CD4-positive, alpha-beta T cell (primary cell): ENCODE data around the gene BTBD9. TPM values are rescaled to one million over a fixed set of nuclear protein-coding genes. Genes with fewer than 3 reads are reported as not detected.

ENCODE experiments used
- ATAC-seq: fragments of 200-7000 bp; cut with Tn5 transposase; one replicate; pipeline ENCODE4 v1.10.0; 2022; ENCODE audit warnings: mild to moderate bottlenecking; ENCODE audit not compliant: poor library complexity
- CTCF ChIA-PET: fragments of 350-600 bp; sonication (Branson Sonifier 250); formaldehyde crosslinking; loops from one replicate; lab custom pipeline; 2021; ENCODE audit warnings: antibody characterized with exemption, inconsistent platforms; lab: Charles Lee
- POLR2A ChIA-PET: fragments of 350-600 bp; sonication (Branson Sonifier 250); formaldehyde crosslinking; loops from one replicate; lab custom pipeline; 2021; ENCODE audit warnings: antibody characterized with exemption, inconsistent platforms; lab: Charles Lee
- DNase-seq, 14 experiments: peaks; one replicate each; pipeline ENCODE4 v3.0.0-alpha.2; 2013 to 2020; ENCODE audit warnings: mixed read lengths in 2 of 14
- H3K27ac ChIP-seq, 2 donors: one replicate each; pipeline versions ENCODE4 v1.5.1 to v1.7.0; 2013; ENCODE audit warnings: low read length in 2 of 2, low read depth in 1 of 2, mild to moderate bottlenecking in 1 of 2
- H3K27me3 ChIP-seq, 2 experiments: 1 replicate in 1 of 2; 2 replicates in 1 of 2; pipeline versions ENCODE4 v1.6.1 to v1.7.0; 2013; ENCODE audit warnings: low read length in 2 of 2, control low read depth in 1 of 2, mild to moderate bottlenecking in 1 of 2, moderate library complexity in 1 of 2; ENCODE audit not compliant: insufficient read depth in 2 of 2, control insufficient read depth in 1 of 2
- H3K36me3 ChIP-seq: one replicate; pipeline ENCODE4 v1.6.1; 2013; ENCODE audit warnings: low read length, control low read depth; ENCODE audit not compliant: insufficient read depth
- H3K4me1 ChIP-seq: one replicate; pipeline ENCODE4 v1.6.1; 2013; ENCODE audit warnings: low read length, control low read depth; ENCODE audit not compliant: insufficient read depth
- H3K4me3 ChIP-seq: one replicate; pipeline ENCODE4 v1.5.1; 2013; ENCODE audit warnings: mild to moderate bottlenecking, low read length, moderate library complexity
- H3K9me3 ChIP-seq, 2 experiments: 1 replicate in 1 of 2; 2 replicates in 1 of 2; pipeline versions ENCODE4 v1.6.1 to v1.7.0; 2013; ENCODE audit warnings: low read length in 2 of 2, mild to moderate bottlenecking in 2 of 2, control low read depth in 1 of 2, moderate library complexity in 1 of 2; ENCODE audit not compliant: control insufficient read depth in 1 of 2, insufficient read depth in 1 of 2
- H3K27ac Mint-ChIP-seq: one replicate; pipeline ENCODE4 v1.8.0; 2020; ENCODE audit warnings: mixed read lengths
- H3K27me3 Mint-ChIP-seq: one replicate; pipeline ENCODE4 v1.8.0; 2021; ENCODE audit warnings: mixed read lengths
- H3K36me3 Mint-ChIP-seq: one replicate; pipeline ENCODE4 v1.8.0; 2021; ENCODE audit warnings: low read depth, mixed read lengths
- H3K4me1 Mint-ChIP-seq: one replicate; pipeline ENCODE4 v1.8.0; 2021; ENCODE audit warnings: low read depth, mixed read lengths
- H3K4me3 Mint-ChIP-seq: one replicate; pipeline ENCODE4 v1.8.0; 2020; ENCODE audit warnings: mild to moderate bottlenecking, mixed read lengths
- H3K9me3 Mint-ChIP-seq: one replicate; pipeline ENCODE4 v1.8.0; 2020; ENCODE audit warnings: mixed read lengths
- intact Hi-C, 2 experiments: fragments of 100-400 bp; cut with DNase I in 1 of 2; cut with micrococcal nuclease in 1 of 2; formaldehyde crosslinking; loops; one replicate each; pipeline versions ENCODE4 v1.15.1 to v1.9.0; 2023 to 2025; cut with DNase I, micrococcal nuclease
- total RNA-seq, 174 experiments: library from RNA in 2 of 174; stranded (reverse) in 2 of 174; gene quantifications; one replicate each; pipeline ENCODE4 v1.2.3 and lab custom pipeline; 2021 to 2026
- TF ChIP-seq, protein P1 (sequence below): fragments of 200-600 bp; IDR thresholded peaks from one replicate; pipeline ENCODE4 v1.8.0; 2022; ENCODE audit warnings: antibody characterized with exemption, mild to moderate bottlenecking

BTBD9 gene
- total RNA-seq, 2 experiments from 2014 or later: 58.7 to 59.3 TPM

DNA sequence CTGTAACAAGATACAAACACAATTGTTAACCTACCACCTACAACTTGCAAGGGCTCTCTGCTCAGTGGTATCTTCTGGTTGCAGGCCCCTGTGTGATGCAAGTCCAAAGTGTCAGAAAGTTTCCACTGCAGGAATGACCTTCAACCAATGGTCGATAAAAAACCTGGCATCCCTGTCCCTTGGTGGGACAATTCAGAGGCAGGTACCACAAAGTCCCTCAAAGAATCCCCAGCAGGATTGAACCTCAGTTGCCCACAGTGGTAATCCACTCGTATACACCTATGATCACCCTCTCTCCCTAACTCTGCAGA is 47.3 kb upstream of the BTBD9 start:
- no peak for ATAC-seq
- no peaks in the 10 kb centered on the region for H3K27me3 Mint-ChIP-seq
- CTCF ChIA-PET: no interaction called here
- H3K4me1 Mint-ChIP-seq: peaks cover 19% of the 10 kb centered on the region
- no peaks in the 10 kb centered on the region for H3K9me3 Mint-ChIP-seq
- peaks cover 32% of the 10 kb centered on the region for H3K36me3 Mint-ChIP-seq
- intact Hi-C loops: no loop called here
- no peak for DNase-seq
- H3K4me1 ChIP-seq: no peaks in the 10 kb centered on the region
- H3K4me3 Mint-ChIP-seq: no peak overlapping the region
- H3K27ac ChIP-seq: no peak overlapping the region
- POLR2A ChIA-PET: no interaction called here
- TF ChIP-seq, protein P1, sequence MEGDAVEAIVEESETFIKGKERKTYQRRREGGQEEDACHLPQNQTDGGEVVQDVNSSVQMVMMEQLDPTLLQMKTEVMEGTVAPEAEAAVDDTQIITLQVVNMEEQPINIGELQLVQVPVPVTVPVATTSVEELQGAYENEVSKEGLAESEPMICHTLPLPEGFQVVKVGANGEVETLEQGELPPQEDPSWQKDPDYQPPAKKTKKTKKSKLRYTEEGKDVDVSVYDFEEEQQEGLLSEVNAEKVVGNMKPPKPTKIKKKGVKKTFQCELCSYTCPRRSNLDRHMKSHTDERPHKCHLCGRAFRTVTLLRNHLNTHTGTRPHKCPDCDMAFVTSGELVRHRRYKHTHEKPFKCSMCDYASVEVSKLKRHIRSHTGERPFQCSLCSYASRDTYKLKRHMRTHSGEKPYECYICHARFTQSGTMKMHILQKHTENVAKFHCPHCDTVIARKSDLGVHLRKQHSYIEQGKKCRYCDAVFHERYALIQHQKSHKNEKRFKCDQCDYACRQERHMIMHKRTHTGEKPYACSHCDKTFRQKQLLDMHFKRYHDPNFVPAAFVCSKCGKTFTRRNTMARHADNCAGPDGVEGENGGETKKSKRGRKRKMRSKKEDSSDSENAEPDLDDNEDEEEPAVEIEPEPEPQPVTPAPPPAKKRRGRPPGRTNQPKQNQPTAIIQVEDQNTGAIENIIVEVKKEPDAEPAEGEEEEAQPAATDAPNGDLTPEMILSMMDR: no peak
- peaks cover 13% of the 10 kb centered on the region for H3K36me3 ChIP-seq
- no peak overlapping the region for H3K27ac Mint-ChIP-seq
- no peaks in the 10 kb centered on the region for H3K9me3 ChIP-seq
- H3K4me3 ChIP-seq: no peak overlapping the region
- no peaks in the 10 kb centered on the region for H3K27me3 ChIP-seq

DNA sequence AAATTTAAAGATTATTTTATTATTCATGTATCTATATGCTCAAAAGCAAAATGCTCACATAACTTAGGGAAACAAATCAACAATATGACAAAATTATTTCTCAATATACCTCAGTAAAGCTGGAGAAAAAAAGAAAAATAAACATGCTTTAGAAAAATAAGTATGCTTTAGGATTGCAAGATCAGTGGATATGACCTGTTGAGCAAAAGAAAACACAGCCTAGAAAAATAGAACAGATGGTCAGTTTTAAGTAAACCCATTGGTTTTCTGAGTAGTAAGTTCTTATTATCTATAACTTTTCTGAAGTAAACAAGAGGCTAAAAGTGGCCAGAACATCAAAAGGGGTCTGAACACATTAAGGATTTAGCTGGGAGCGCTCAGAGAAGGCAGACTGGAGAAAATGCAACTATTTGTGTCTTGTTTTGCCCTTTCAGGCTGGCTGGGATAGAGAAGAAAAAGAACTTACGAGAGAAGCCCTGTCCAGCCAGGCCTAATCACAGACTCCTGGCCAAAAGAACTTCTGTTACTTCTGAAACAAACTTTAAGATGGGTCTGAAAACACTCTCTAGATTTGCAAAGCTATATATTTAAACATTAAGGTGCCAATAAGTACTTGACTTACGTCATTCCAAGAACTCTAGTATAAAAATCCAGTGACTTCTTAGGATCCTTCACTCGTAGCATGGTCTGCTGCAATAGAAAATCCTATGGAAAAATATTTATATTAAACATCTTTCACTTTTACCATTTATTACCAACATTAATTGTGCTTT is 46.7 kb upstream of the BTBD9 start:
- intact Hi-C loops: no loop called here
- Histone ChIP-seq H3K4me1 (no peaks in the 10 kb centered on the region), H3K9me3 (no peaks in the 10 kb centered on the region), H3K27ac (no peak overlapping the region), H3K27me3 (no peaks in the 10 kb centered on the region), H3K4me3 (no peak overlapping the region), H3K36me3 (peaks cover 18% of the 10 kb centered on the region)
- Mint-ChIP-seq H3K36me3 (peaks cover 37% of the 10 kb centered on the region), H3K9me3 (no peaks in the 10 kb centered on the region), H3K4me1 (peaks cover 16% of the 10 kb centered on the region), H3K27ac (no peak overlapping the region), H3K4me3 (no peak overlapping the region), H3K27me3 (no peaks in the 10 kb centered on the region)
- ATAC-seq (no peak), DNase-seq (no peak)
- CTCF ChIA-PET: interaction anchor here (1.0 kb wide), 1 partner anchor 192 kb away, joined by 3 read pairs; no protein-coding TSS in a partner anchor
- POLR2A ChIA-PET: interaction anchor here (0.7 kb wide), 1 partner anchor 16 kb away, joined by 3 read pairs; the partner anchor contains the start of gene GLO1
- TF ChIP-seq, protein P1: no peak

DNA sequence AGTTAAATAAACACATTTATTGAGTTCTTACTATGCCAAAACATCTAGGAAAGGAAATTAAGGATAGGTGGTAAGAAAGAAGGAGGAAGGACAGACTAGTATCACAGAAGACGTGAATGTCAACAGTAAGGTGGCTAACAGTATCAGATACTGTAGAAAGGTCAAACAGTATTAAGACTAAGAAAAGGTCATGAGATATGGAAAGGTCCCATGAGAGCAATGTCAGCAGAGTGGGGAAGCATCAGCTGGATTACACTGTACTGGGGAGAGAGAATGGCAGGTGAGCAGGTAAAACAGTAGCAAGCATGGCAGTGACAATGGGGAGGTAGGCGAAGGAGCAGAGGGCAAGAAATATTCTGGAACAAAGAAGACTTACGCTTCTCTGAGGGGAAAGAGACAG is 45.2 kb upstream of the BTBD9 start:
- Histone ChIP-seq H3K36me3 (peaks cover 18% of the 10 kb centered on the region), H3K4me3 (no peak overlapping the region), H3K4me1 (no peaks in the 10 kb centered on the region), H3K9me3 (no peaks in the 10 kb centered on the region), H3K27me3 (no peaks in the 10 kb centered on the region), H3K27ac (no peak overlapping the region)
- TF ChIP-seq, protein P1: no peak
- H3K4me3 Mint-ChIP-seq: no peak overlapping the region
- H3K27ac Mint-ChIP-seq: no peak overlapping the region
- H3K36me3 Mint-ChIP-seq: peaks cover 47% of the 10 kb centered on the region
- peaks cover 13% of the 10 kb centered on the region for H3K4me1 Mint-ChIP-seq
- H3K27me3 Mint-ChIP-seq: no peaks in the 10 kb centered on the region
- ChIA-PET CTCF (no interaction called here), POLR2A (no interaction called here)
- no peak for DNase-seq
- intact Hi-C loops: no loop called here
- ATAC-seq: no peak
- H3K9me3 Mint-ChIP-seq: no peaks in the 10 kb centered on the region
